Coronary artery (tissue), 2 donors: ENCODE results near the gene GSAP.

Source experiments
- DNase-seq: peaks from one replicate; pipeline ENCODE4 v3.0.0-alpha.2; 2017; ENCODE audit warnings: low spot score
- H3K27ac ChIP-seq, 2 donors: fragments of 200-600 bp; sonication (generic); one replicate each; pipeline ENCODE4 v1.5.1; 2016 to 2019
- H3K4me3 ChIP-seq: fragments of 200-600 bp; sonication (generic); 2 replicates; pipeline ENCODE4 v1.5.1; 2016; ENCODE audit warnings: mild to moderate bottlenecking, moderate library complexity
- TF ChIP-seq, protein P1 (sequence below): fragments of 200-600 bp; sonication (generic); IDR thresholded peaks from one replicate; pipeline ENCODE4 v1.5.1; 2019; ENCODE audit warnings: antibody characterized with exemption

The GSAP gene

GRCh38 chr7:77265666-77266065 is 150.5 kb downstream of the GSAP start:
- DNase-seq: no peak
- TF ChIP-seq, protein P1, sequence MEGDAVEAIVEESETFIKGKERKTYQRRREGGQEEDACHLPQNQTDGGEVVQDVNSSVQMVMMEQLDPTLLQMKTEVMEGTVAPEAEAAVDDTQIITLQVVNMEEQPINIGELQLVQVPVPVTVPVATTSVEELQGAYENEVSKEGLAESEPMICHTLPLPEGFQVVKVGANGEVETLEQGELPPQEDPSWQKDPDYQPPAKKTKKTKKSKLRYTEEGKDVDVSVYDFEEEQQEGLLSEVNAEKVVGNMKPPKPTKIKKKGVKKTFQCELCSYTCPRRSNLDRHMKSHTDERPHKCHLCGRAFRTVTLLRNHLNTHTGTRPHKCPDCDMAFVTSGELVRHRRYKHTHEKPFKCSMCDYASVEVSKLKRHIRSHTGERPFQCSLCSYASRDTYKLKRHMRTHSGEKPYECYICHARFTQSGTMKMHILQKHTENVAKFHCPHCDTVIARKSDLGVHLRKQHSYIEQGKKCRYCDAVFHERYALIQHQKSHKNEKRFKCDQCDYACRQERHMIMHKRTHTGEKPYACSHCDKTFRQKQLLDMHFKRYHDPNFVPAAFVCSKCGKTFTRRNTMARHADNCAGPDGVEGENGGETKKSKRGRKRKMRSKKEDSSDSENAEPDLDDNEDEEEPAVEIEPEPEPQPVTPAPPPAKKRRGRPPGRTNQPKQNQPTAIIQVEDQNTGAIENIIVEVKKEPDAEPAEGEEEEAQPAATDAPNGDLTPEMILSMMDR: no peak
- Histone ChIP-seq H3K27ac (no peak overlapping the region), H3K4me3 (no peak overlapping the region)

- no peak for DNase-seq
- Histone ChIP-seq H3K4me3 (no peak overlapping the region), H3K27ac (no peak overlapping the region)
- TF ChIP-seq, protein P1: no peak
Observed at GRCh38 chr7:77262316-77262715, 153.8 kb downstream of the GSAP start.
